Cardiac muscle cell (in vitro differentiated cells and primary cell): ENCODE data around the gene INSM2. TPM values are rescaled to one million over a fixed set of nuclear protein-coding genes. Genes with fewer than 3 reads are reported as not detected.
A peak's percentile ranks its signal among the peaks of the same experiment; 100 is the strongest.

Source experiments
- DNase-seq, 2 donors: peaks; one replicate each; pipeline versions ENCODE4 v3.0.0 to v3.0.0-alpha.2; 2010 to 2017; ENCODE audit warnings: low read depth in 1 of 2, low spot score in 1 of 2
- H3K27ac ChIP-seq: fragments of 200-600 bp; sonication (generic); 2 replicates; pipeline ENCODE4 v1.5.1; 2016
- H3K27me3 ChIP-seq: fragments of 200-600 bp; sonication (generic); 2 replicates; pipeline ENCODE4 v1.6.0; 2016; ENCODE audit warnings: control low read depth
- H3K36me3 ChIP-seq: fragments of 200-600 bp; sonication (generic); 2 replicates; pipeline ENCODE4 v1.5.1; 2016; ENCODE audit warnings: control low read depth
- H3K4me1 ChIP-seq: fragments of 200-600 bp; sonication (generic); 2 replicates; pipeline ENCODE4 v1.8.1; 2017; ENCODE audit warnings: low read depth, mild to moderate bottlenecking, mixed run types
- H3K4me3 ChIP-seq: fragments of 200-600 bp; sonication (generic); 2 replicates; pipeline ENCODE4 v1.5.1; 2016; ENCODE audit warnings: mild to moderate bottlenecking
- H3K9me3 ChIP-seq: fragments of 200-600 bp; sonication (generic); 2 replicates; pipeline ENCODE4 v1.5.1; 2017; ENCODE audit warnings: low read depth, mild to moderate bottlenecking, control low read depth
- polyA plus RNA-seq: library from polyadenylated mRNA; unstranded; fragments of >200 nt; fragmentation: Nextera tagmentation; extraction: Ambion mirVana; gene quantifications from 2 replicates; pipeline ENCODE4 v1.2.1, GENCODE V29; 2016
- total RNA-seq: library from RNA; depleted of rRNA; stranded (reverse); fragments of >200 nt; gene quantifications from 2 replicates; pipeline ENCODE4 v1.2.3, GENCODE V29; 2016
- TF ChIP-seq, protein P1 (sequence below): IDR thresholded peaks from 2 replicates; pipeline ENCODE4 v1.5.1; 2012; ENCODE audit warnings: low read depth, mild to moderate bottlenecking, low read length

The INSM2 gene
- total and polyA plus RNA-seq, 2 experiments from 2014 or later = not detected

DNA sequence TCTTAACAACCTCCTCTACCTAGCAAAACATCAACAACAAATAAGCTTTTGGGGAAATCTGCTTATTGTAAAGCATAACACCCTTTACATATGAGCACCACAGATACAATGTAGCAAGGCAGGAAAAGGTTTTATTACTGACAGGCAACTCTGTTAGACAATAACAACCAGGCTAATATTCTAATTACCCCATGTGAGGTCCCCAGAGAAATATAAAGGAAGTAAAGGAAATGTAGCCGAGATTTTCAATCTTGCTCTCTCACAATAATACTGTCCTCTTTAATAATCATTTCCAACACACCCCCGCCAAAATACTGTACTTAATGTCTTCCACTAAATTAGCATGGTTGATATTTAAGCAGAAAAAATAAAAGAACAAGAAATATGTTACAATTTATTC lies 14.0 kb upstream of the INSM2 start:
- Histone ChIP-seq H3K27me3 (no peaks in the 10 kb centered on the region), H3K27ac (no peak overlapping the region), H3K9me3 (no peaks in the 10 kb centered on the region), H3K4me1 (no peaks in the 10 kb centered on the region), H3K36me3 (no peaks in the 10 kb centered on the region), H3K4me3 (no peak overlapping the region)
- no peak for DNase-seq
- TF ChIP-seq, protein P1, sequence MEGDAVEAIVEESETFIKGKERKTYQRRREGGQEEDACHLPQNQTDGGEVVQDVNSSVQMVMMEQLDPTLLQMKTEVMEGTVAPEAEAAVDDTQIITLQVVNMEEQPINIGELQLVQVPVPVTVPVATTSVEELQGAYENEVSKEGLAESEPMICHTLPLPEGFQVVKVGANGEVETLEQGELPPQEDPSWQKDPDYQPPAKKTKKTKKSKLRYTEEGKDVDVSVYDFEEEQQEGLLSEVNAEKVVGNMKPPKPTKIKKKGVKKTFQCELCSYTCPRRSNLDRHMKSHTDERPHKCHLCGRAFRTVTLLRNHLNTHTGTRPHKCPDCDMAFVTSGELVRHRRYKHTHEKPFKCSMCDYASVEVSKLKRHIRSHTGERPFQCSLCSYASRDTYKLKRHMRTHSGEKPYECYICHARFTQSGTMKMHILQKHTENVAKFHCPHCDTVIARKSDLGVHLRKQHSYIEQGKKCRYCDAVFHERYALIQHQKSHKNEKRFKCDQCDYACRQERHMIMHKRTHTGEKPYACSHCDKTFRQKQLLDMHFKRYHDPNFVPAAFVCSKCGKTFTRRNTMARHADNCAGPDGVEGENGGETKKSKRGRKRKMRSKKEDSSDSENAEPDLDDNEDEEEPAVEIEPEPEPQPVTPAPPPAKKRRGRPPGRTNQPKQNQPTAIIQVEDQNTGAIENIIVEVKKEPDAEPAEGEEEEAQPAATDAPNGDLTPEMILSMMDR = no peak

DNA sequence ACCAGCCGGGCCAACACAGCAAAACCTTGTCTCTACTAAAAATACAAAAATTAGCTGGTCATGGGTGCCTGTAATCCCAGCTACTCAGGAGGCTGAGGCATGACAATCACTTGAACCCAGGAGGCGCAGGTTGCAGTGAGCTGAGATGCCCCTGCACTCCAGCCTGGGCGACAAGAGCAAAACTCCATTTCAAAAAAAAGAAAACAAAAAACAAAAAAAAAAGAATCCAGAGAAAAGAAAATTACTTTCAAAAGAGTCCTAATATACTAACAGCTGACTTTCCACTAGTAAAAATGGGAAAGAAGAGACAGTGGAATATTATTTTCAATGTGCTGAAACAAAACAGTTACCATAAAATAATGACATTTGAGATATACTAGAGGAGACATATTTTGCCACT lies 8.3 kb upstream of the INSM2 start:
- no peak overlapping the region for H3K27ac ChIP-seq
- no peaks in the 10 kb centered on the region for H3K4me1 ChIP-seq
- no peak overlapping the region for H3K4me3 ChIP-seq
- no peak for DNase-seq
- H3K36me3 ChIP-seq = no peaks in the 10 kb centered on the region
- H3K9me3 ChIP-seq = no peaks in the 10 kb centered on the region
- TF ChIP-seq, protein P1 = no peak
- peaks cover 32% of the 10 kb centered on the region for H3K27me3 ChIP-seq

DNA sequence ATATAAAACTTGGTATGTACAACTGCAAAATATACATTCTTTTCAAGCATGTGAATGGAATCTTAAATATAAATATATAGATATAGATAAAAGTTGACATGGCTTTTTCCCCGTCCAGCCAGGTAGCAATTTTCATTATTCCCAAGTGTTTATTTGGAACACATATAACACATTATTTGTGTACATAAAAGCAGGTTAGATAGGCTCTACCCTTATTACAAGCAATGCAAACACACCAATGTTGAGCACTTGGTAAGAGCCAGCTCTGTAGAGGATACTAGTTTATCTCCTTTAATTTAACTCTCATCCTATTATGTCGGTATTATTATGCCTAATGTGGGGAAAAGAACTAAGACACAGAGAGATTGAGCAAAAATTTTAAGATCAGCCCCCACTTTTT lies 7.0 kb upstream of the INSM2 start:
- Histone ChIP-seq H3K36me3 (no peaks in the 10 kb centered on the region), H3K27ac (no peak overlapping the region), H3K27me3 (peaks cover 45% of the 10 kb centered on the region), H3K9me3 (no peaks in the 10 kb centered on the region), H3K4me3 (no peak overlapping the region), H3K4me1 (no peaks in the 10 kb centered on the region)
- no peak for DNase-seq
- TF ChIP-seq, protein P1 = no peak

DNA sequence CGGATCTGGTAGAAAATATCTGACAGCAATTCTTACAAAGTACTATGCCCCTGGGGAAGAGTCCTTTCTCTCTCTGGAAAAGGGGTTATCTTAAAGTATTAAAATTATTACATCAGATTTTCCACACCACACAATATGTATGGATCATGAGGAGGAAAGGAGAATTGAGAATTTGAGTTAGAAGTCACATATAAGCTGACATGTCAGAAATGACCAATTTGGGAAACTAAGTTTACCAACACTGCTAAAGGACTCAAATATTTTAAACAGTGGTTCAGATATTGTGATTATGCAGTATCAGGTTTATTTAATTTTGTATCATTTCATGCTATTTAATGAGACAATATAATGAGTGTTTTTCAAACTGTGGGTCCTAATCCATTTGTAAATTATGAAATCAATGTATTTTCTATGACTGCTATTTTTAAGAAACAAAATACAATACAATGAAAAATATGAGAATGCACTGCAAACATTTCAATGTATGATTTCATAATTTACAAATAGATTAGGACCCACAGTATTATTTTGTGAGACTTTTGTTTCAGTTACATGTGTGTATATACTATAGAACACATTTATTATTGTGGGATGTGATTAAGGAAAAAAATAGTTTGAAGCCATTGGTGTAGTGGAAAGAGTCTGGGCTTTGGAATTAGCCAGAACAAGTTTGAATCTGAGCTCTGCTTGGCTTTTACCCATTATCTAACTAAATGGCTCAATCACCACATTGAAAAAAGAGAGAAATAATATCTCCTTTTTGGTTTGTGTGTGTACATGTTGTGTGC lies 1.8 kb upstream of the INSM2 start:
- DNase-seq = no peak
- Histone ChIP-seq H3K36me3 (no peaks in the 10 kb centered on the region), H3K9me3 (no peaks in the 10 kb centered on the region), H3K27ac (no peak overlapping the region), H3K27me3 (peaks cover 97% of the 10 kb centered on the region), H3K4me1 (peaks cover 10% of the 10 kb centered on the region), H3K4me3 (no peak overlapping the region)
- TF ChIP-seq, protein P1 = no peak

DNA sequence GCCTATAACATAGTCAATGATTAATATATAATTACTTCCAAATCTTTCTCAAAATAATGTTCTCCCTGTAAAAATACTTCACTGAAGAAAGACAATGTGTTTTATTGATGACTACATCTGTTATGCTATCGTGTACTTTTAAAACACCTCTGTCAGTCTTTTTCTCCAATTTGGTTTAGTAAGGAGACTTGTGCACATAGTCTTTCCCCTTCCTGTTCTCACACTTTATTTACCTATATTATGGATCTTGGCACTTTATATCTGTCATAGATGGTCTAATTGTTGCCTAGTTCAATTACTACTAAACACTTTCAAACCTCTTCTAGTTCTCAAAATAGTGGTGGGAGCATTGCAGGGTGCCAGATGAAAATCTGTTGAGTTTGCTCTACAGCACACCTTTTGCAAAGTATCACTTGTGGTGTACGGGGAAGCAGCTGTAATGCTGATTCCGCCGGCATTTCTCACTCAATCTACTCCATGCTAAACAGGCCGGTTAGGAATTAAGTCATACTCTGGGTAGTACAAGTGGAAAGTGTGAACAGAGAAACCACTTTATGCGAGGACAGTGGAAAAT lies 1.1 kb upstream of the INSM2 start:
- TF ChIP-seq, protein P1 = no peak
- Histone ChIP-seq H3K36me3 (no peaks in the 10 kb centered on the region), H3K27me3 (peaks cover 97% of the 10 kb centered on the region)

More for the DNA sequence above, 1.1 kb upstream of the INSM2 start:
- H3K4me3 ChIP-seq = peak overlapping the region; percentile 31
- no peak overlapping the region for H3K27ac ChIP-seq
- no peaks in the 10 kb centered on the region for H3K9me3 ChIP-seq
- peaks cover 10% of the 10 kb centered on the region for H3K4me1 ChIP-seq
- no peak for DNase-seq
